ENCODE data around the gene DOCK6. TPM values are rescaled to one million over a fixed set of nuclear protein-coding genes. Genes with fewer than 3 reads are reported as not detected.

DOCK6 gene
- total and polyA plus RNA-seq, 12 donors = 27.6 to 73.3 (median 40.2) TPM

DNA sequence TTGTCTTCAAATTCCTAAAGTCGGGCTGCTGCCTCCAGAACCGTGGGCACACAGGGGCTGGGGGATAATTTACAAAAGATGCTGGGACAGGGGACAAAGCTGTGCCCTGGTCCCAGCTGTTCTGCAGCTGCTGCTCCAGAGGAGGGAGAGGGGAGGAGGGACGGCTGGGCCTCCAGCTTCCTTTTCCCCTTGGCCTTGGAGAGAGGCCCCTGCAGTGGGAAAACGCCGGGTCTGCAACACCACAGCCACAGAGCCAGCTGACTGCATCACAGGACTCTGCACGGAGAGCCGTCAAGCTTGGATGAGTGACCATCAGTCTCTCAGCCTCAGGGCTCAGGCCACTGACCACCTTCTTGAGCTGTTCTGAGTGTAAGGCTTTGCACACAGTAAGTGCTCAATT, 6.1 kb downstream of the DOCK6 start:
- Histone ChIP-seq H3K4me3 (peak overlapping the region in 2 of 10 donors; percentile 3 to 10), H3K27me3 (peaks cover 0 to 5% (median 0%) of the 10 kb centered on the region in 7 donors), H3K4me1 (peaks cover 18 to 79% (median 50%) of the 10 kb centered on the region in 9 donors), H3K9me3 (no peaks in the 10 kb centered on the region), H3K27ac (peak overlapping the region; percentile 41 to 95 (median 80)), H3K36me3 (peaks cover 0 to 25% (median 11%) of the 10 kb centered on the region in 9 donors)
- intact Hi-C loops (cut with DNase I) = no loop called here
- peak; percentile 68 to 80 for DNase-seq
- 18 to 26% methylated on average over 7 of the region's 7 CpGs for WGBS, 2 donors
- TF ChIP-seq, protein P1, sequence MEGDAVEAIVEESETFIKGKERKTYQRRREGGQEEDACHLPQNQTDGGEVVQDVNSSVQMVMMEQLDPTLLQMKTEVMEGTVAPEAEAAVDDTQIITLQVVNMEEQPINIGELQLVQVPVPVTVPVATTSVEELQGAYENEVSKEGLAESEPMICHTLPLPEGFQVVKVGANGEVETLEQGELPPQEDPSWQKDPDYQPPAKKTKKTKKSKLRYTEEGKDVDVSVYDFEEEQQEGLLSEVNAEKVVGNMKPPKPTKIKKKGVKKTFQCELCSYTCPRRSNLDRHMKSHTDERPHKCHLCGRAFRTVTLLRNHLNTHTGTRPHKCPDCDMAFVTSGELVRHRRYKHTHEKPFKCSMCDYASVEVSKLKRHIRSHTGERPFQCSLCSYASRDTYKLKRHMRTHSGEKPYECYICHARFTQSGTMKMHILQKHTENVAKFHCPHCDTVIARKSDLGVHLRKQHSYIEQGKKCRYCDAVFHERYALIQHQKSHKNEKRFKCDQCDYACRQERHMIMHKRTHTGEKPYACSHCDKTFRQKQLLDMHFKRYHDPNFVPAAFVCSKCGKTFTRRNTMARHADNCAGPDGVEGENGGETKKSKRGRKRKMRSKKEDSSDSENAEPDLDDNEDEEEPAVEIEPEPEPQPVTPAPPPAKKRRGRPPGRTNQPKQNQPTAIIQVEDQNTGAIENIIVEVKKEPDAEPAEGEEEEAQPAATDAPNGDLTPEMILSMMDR (IDR thresholded peaks at IDR 0.05) = no peak
- ATAC-seq = peak; percentile 56 to 86 (median 72)

DNA sequence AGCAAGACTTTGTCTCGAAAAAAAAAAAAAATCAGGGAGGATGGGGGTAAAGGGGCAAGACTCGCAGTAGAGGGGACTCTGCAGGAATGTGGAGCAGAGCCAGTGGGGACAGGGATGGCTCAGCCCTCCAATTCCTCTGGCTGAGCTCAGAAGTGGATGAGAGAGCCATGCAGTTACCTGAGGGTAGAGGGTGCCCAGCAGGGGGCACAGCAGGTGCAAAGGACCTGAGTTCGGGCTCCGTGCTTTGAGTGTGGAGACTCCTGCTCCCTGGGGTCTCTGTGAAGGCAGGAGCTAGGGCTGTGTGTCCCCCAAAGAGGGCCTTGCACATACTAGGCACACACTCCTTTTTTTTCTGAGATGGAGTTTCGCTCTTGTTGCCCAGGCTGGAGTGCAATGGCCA, 7.7 kb downstream of the DOCK6 start:
- no peak for ATAC-seq
- Histone ChIP-seq H3K27ac (peak overlapping the region in 8 of 10 donors; percentile 77 to 95 (median 88)), H3K27me3 (no peaks in the 10 kb centered on the region), H3K36me3 (peaks cover 0 to 40% (median 22%) of the 10 kb centered on the region in 9 donors), H3K9me3 (no peaks in the 10 kb centered on the region), H3K4me1 (peaks cover 18 to 75% (median 50%) of the 10 kb centered on the region in 9 donors), H3K4me3 (no peak overlapping the region)
- 88 to 91% methylated on average over 5 of the region's 5 CpGs for WGBS, 2 donors
- DNase-seq = no peak
- intact Hi-C loops (cut with DNase I) = no loop called here
- TF ChIP-seq, protein P1 (IDR thresholded peaks at IDR 0.05) = peak in 6 of 9 donors; percentile 11 to 28 (median 14)

DNA sequence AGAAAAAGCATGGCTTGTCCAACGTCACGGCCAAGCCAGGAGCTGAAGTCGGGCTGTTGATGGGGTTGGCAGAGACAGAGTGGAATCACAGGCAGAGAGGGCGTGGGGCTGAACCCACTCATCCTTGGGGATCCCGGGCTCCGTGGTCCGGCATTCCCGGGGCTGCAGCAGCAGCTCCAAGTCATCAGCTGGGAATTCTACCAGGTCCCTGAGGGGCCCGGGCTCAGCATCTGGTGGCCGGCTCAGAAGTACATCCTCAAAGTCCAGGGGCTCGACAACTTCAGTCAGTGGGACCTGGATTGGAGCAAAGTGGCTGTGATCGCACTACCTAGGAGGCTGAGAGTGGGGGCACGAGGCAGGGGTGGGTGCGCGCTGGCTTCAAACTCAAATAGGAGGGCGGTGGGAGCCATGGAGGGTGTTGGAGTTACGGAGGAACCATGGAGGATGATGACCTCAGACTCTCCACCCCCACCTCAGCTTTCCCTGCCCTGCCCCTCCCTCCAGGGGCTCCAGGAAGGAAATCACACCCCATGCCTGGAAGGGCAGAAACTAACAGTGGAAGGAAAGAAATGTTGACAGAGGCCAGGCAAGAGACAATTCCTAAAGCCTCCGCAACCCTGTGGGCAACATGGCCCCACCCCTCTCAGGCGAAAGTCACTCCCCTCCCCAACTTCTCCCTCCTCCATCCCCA, 9.5 kb downstream of the DOCK6 start:
- H3K4me3 ChIP-seq = peak overlapping the region in 4 of 10 donors; percentile 11 to 25 (median 21)
- no peaks in the 10 kb centered on the region for H3K9me3 ChIP-seq
- peak in 1 of 2 donors; percentile 62 for DNase-seq
- intact Hi-C loops (cut with DNase I) = no loop called here
- peak overlapping the region; percentile 61 to 95 (median 86) for H3K27ac ChIP-seq
- 63 to 70% methylated on average over 19 of the region's 19 CpGs for WGBS, 2 donors
- H3K4me1 ChIP-seq = peaks cover 26 to 80% (median 56%) of the 10 kb centered on the region in 9 donors
- TF ChIP-seq, protein P1 (IDR thresholded peaks at IDR 0.05) = no peak
- H3K27me3 ChIP-seq = no peaks in the 10 kb centered on the region
- ATAC-seq = peak; percentile 18 to 82 (median 58)
- H3K36me3 ChIP-seq = peaks cover 0 to 55% (median 22%) of the 10 kb centered on the region in 9 donors

DNA sequence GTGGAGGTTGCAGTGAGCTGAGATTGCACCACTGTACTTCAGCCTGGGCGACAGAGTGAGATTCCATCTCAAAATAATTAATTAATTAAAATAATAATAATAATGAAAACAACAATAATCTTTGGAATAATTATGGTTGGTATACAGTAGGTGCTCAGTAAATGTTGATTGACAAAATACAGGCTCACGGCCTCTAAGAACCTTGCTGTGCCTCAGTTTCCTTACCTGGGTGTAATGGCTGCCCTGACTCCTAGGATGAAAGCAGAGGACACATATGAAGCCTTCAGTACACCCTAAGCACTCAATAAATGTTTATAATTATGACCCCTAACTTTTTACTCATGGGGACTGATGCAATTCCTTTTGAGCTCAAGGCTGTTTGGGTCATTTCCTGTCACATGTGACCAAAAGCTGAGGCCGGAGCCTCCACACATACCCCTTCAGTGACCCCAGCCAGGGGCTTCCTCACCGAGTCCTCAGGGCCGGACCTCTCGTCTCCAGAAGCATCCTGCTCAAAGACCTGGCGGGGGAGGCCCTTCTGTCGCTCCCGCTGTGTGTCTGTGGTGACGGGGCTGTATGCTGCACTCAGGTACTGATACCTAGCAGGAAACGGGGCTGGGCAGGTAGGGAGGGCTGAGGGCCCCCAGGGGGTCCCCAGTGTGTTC, 10.5 kb downstream of the DOCK6 start:
- Histone ChIP-seq H3K4me1 (peaks cover 35 to 83% (median 64%) of the 10 kb centered on the region in 9 donors), H3K36me3 (peaks cover 0 to 62% (median 22%) of the 10 kb centered on the region in 9 donors), H3K4me3 (peak overlapping the region in 1 of 10 donors; percentile 5), H3K9me3 (no peaks in the 10 kb centered on the region), H3K27ac (peak overlapping the region; percentile 61 to 95 (median 86)), H3K27me3 (no peaks in the 10 kb centered on the region)
- intact Hi-C loops (cut with DNase I) = no loop called here
- peak in 2 of 8 donors; percentile 14 to 18 for ATAC-seq
- WGBS, 2 donors = 71 to 81% methylated on average over 11 of the region's 11 CpGs
- no peak for DNase-seq
- TF ChIP-seq, protein P1 (IDR thresholded peaks at IDR 0.05) = no peak
